Measurements from ENCODE around the gene ICE2. TPM values are rescaled to one million over a fixed set of nuclear protein-coding genes. Genes with fewer than 3 reads are reported as not detected.
"Not testable (repeated sequence)": the region's sequence is repeated elsewhere in the genome, so short reads cannot be mapped to it uniquely, and the experiment has no call there.

ICE2 gene
- polyA plus RNA-seq, 10 donors = 27.3 to 49.1 (median 40.6) TPM

GRCh38 chr15:60454824-60455223 is 24.1 kb downstream of the ICE2 start:
- no peak for DNase-seq

- DNase-seq = no peak
These were observed 30.1 kb downstream of the ICE2 start for GRCh38 chr15:60448668-60449360.

- DNase-seq = peak in 2 of 3 donors; percentile 23 to 38
These were observed 34.5 kb downstream of the ICE2 start for GRCh38 chr15:60444289-60444912.

- no peak for DNase-seq
These were observed 36.2 kb downstream of the ICE2 start for GRCh38 chr15:60442763-60443162.

- DNase-seq = no peak
These were observed 36.8 kb downstream of the ICE2 start for GRCh38 chr15:60442031-60442650.

- DNase-seq = no peak
These were observed 37.6 kb downstream of the ICE2 start for GRCh38 chr15:60441331-60441730.

- DNase-seq = no peak
These were observed 40.3 kb downstream of the ICE2 start for GRCh38 chr15:60438646-60439045.

GRCh38 chr15:60428935-60429334 is 50.0 kb downstream of the ICE2 start:
- no peak for DNase-seq

GRCh38 chr15:60426870-60427508 is 52.0 kb downstream of the ICE2 start:
- DNase-seq = peak; percentile 79 to 87 (median 80)

GRCh38 chr15:60425461-60425860 is 53.5 kb downstream of the ICE2 start:
- DNase-seq = no peak

GRCh38 chr15:60424006-60424405 is 54.9 kb downstream of the ICE2 start:
- DNase-seq = no peak

GRCh38 chr15:60423537-60423936 is 55.4 kb downstream of the ICE2 start:
- peak; percentile 69 to 89 (median 83) for DNase-seq

- peak; percentile 51 to 86 (median 61) for DNase-seq
These were observed 57.4 kb downstream of the ICE2 start for GRCh38 chr15:60421544-60421943.

- DNase-seq = no peak
These were observed 58.7 kb downstream of the ICE2 start for GRCh38 chr15:60420203-60420716.

- peak in 1 of 3 donors; percentile 61 for DNase-seq
These were observed 59.2 kb downstream of the ICE2 start for GRCh38 chr15:60419753-60420152.

- no peak for DNase-seq
These were observed 60.8 kb downstream of the ICE2 start for GRCh38 chr15:60418096-60418495.

- no peak for DNase-seq
These were observed 61.8 kb downstream of the ICE2 start for GRCh38 chr15:60417112-60417511.

GRCh38 chr15:60416484-60416883 is 62.5 kb downstream of the ICE2 start:
- no peak for DNase-seq

- peak in 1 of 3 donors; percentile 43 for DNase-seq
These were observed 64.8 kb downstream of the ICE2 start for GRCh38 chr15:60414016-60414682.

GRCh38 chr15:60413231-60413824 is 65.6 kb downstream of the ICE2 start:
- peak in 1 of 3 donors; percentile 73 for DNase-seq

GRCh38 chr15:60412807-60413206 is 66.1 kb downstream of the ICE2 start:
- DNase-seq = not testable (repeated sequence)

Measured in muscle of back (tissue), 11 donors.